ENCODE results near the gene SETBP1.

SETBP1 gene

GRCh38 chr18:44736664-44737380 lies 56.1 kb downstream of the SETBP1 start:
- no peak overlapping the region for H3K9ac ChIP-seq (ENCODE audit: low read length)

GRCh38 chr18:44737623-44738022 lies 56.9 kb downstream of the SETBP1 start:
- H3K27me3 ChIP-seq (ENCODE audit: control insufficient read depth, insufficient read depth, low read length), result no peaks in the 10 kb centered on the region
- no peak overlapping the region for H3K9ac ChIP-seq (ENCODE audit: low read length)
- H3K36me3 ChIP-seq (ENCODE audit: control insufficient read depth, low read depth, low read length), result no peaks in the 10 kb centered on the region
- H3K9me3 ChIP-seq (ENCODE audit: control insufficient read depth, low read depth, low read length), result no peaks in the 10 kb centered on the region
- no peak overlapping the region for H3K4me3 ChIP-seq (ENCODE audit: low read length)
- H3K27ac ChIP-seq (ENCODE audit: low read length), result no peak overlapping the region
- peaks cover 2% of the 10 kb centered on the region for H3K4me1 ChIP-seq (ENCODE audit: control insufficient read depth, low read depth, low read length)

More at GRCh38 chr18:44736664-44737380, 56.1 kb downstream of the SETBP1 start:
- Histone ChIP-seq H3K9me3 (ENCODE audit: control insufficient read depth, low read depth, low read length) (no peaks in the 10 kb centered on the region), H3K27me3 (ENCODE audit: control insufficient read depth, insufficient read depth, low read length) (no peaks in the 10 kb centered on the region), H3K4me1 (ENCODE audit: control insufficient read depth, low read depth, low read length) (no peaks in the 10 kb centered on the region), H3K27ac (ENCODE audit: low read length) (no peak overlapping the region), H3K36me3 (ENCODE audit: control insufficient read depth, low read depth, low read length) (no peaks in the 10 kb centered on the region), H3K4me3 (ENCODE audit: low read length) (no peak overlapping the region)

- no peaks in the 10 kb centered on the region for H3K36me3 ChIP-seq (ENCODE audit: control insufficient read depth, low read depth, low read length)
- H3K27ac ChIP-seq (ENCODE audit: low read length), result no peak overlapping the region
- no peak overlapping the region for H3K4me3 ChIP-seq (ENCODE audit: low read length)
- no peak overlapping the region for H3K9ac ChIP-seq (ENCODE audit: low read length)
- H3K4me1 ChIP-seq (ENCODE audit: control insufficient read depth, low read depth, low read length), result peaks cover 21% of the 10 kb centered on the region
- H3K9me3 ChIP-seq (ENCODE audit: control insufficient read depth, low read depth, low read length), result no peaks in the 10 kb centered on the region
- peaks cover 3% of the 10 kb centered on the region for H3K27me3 ChIP-seq (ENCODE audit: control insufficient read depth, insufficient read depth, low read length)
Observed at GRCh38 chr18:44740000-44740399, 59.3 kb downstream of the SETBP1 start.

GRCh38 chr18:44741085-44741484 lies 60.4 kb downstream of the SETBP1 start:
- no peak overlapping the region for H3K9ac ChIP-seq (ENCODE audit: low read length)
- H3K9me3 ChIP-seq (ENCODE audit: control insufficient read depth, low read depth, low read length), result no peaks in the 10 kb centered on the region
- H3K4me3 ChIP-seq (ENCODE audit: low read length), result no peak overlapping the region
- peaks cover 21% of the 10 kb centered on the region for H3K4me1 ChIP-seq (ENCODE audit: control insufficient read depth, low read depth, low read length)
- no peak overlapping the region for H3K27ac ChIP-seq (ENCODE audit: low read length)
- H3K27me3 ChIP-seq (ENCODE audit: control insufficient read depth, insufficient read depth, low read length), result peaks cover 3% of the 10 kb centered on the region
- H3K36me3 ChIP-seq (ENCODE audit: control insufficient read depth, low read depth, low read length), result no peaks in the 10 kb centered on the region

- no peak overlapping the region for H3K27ac ChIP-seq (ENCODE audit: low read length)
- H3K36me3 ChIP-seq (ENCODE audit: control insufficient read depth, low read depth, low read length), result no peaks in the 10 kb centered on the region
- H3K9ac ChIP-seq (ENCODE audit: low read length), result no peak overlapping the region
- peaks cover 21% of the 10 kb centered on the region for H3K4me1 ChIP-seq (ENCODE audit: control insufficient read depth, low read depth, low read length)
- H3K27me3 ChIP-seq (ENCODE audit: control insufficient read depth, insufficient read depth, low read length), result peaks cover 3% of the 10 kb centered on the region
- no peaks in the 10 kb centered on the region for H3K9me3 ChIP-seq (ENCODE audit: control insufficient read depth, low read depth, low read length)
- H3K4me3 ChIP-seq (ENCODE audit: low read length), result no peak overlapping the region
Observed at GRCh38 chr18:44741511-44741910, 60.8 kb downstream of the SETBP1 start.

GRCh38 chr18:44742126-44742525 lies 61.4 kb downstream of the SETBP1 start:
- H3K36me3 ChIP-seq (ENCODE audit: control insufficient read depth, low read depth, low read length), result no peaks in the 10 kb centered on the region
- H3K9me3 ChIP-seq (ENCODE audit: control insufficient read depth, low read depth, low read length), result no peaks in the 10 kb centered on the region
- no peak overlapping the region for H3K9ac ChIP-seq (ENCODE audit: low read length)
- H3K4me1 ChIP-seq (ENCODE audit: control insufficient read depth, low read depth, low read length), result peaks cover 21% of the 10 kb centered on the region
- H3K27me3 ChIP-seq (ENCODE audit: control insufficient read depth, insufficient read depth, low read length), result peaks cover 3% of the 10 kb centered on the region
- H3K4me3 ChIP-seq (ENCODE audit: low read length), result no peak overlapping the region
- H3K27ac ChIP-seq (ENCODE audit: low read length), result no peak overlapping the region

- no peak overlapping the region for H3K9ac ChIP-seq (ENCODE audit: low read length)
- no peaks in the 10 kb centered on the region for H3K36me3 ChIP-seq (ENCODE audit: control insufficient read depth, low read depth, low read length)
- peaks cover 21% of the 10 kb centered on the region for H3K4me1 ChIP-seq (ENCODE audit: control insufficient read depth, low read depth, low read length)
- no peaks in the 10 kb centered on the region for H3K9me3 ChIP-seq (ENCODE audit: control insufficient read depth, low read depth, low read length)
- H3K27me3 ChIP-seq (ENCODE audit: control insufficient read depth, insufficient read depth, low read length), result peaks cover 3% of the 10 kb centered on the region
- no peak overlapping the region for H3K4me3 ChIP-seq (ENCODE audit: low read length)
- H3K27ac ChIP-seq (ENCODE audit: low read length), result no peak overlapping the region
Observed at GRCh38 chr18:44742718-44743311, 62.1 kb downstream of the SETBP1 start.

- no peak overlapping the region for H3K27ac ChIP-seq (ENCODE audit: low read length)
- H3K36me3 ChIP-seq (ENCODE audit: control insufficient read depth, low read depth, low read length), result no peaks in the 10 kb centered on the region
- peak overlapping the region; percentile 38 for H3K4me3 ChIP-seq (ENCODE audit: low read length)
- H3K4me1 ChIP-seq (ENCODE audit: control insufficient read depth, low read depth, low read length), result peaks cover 21% of the 10 kb centered on the region
- H3K27me3 ChIP-seq (ENCODE audit: control insufficient read depth, insufficient read depth, low read length), result peaks cover 3% of the 10 kb centered on the region
- H3K9me3 ChIP-seq (ENCODE audit: control insufficient read depth, low read depth, low read length), result no peaks in the 10 kb centered on the region
- no peak overlapping the region for H3K9ac ChIP-seq (ENCODE audit: low read length)
Observed at GRCh38 chr18:44743631-44744030, 62.9 kb downstream of the SETBP1 start.

- Histone ChIP-seq H3K9ac (ENCODE audit: low read length) (no peak overlapping the region), H3K27ac (ENCODE audit: low read length) (no peak overlapping the region), H3K27me3 (ENCODE audit: control insufficient read depth, insufficient read depth, low read length) (peaks cover 3% of the 10 kb centered on the region), H3K9me3 (ENCODE audit: control insufficient read depth, low read depth, low read length) (no peaks in the 10 kb centered on the region), H3K4me1 (ENCODE audit: control insufficient read depth, low read depth, low read length) (peaks cover 21% of the 10 kb centered on the region), H3K4me3 (ENCODE audit: low read length) (peak overlapping the region; percentile 38), H3K36me3 (ENCODE audit: control insufficient read depth, low read depth, low read length) (no peaks in the 10 kb centered on the region)
Observed at GRCh38 chr18:44744161-44745121, 63.8 kb downstream of the SETBP1 start.

- no peak overlapping the region for H3K27ac ChIP-seq (ENCODE audit: low read length)
- no peak overlapping the region for H3K4me3 ChIP-seq (ENCODE audit: low read length)
- no peaks in the 10 kb centered on the region for H3K9me3 ChIP-seq (ENCODE audit: control insufficient read depth, low read depth, low read length)
- H3K9ac ChIP-seq (ENCODE audit: low read length), result no peak overlapping the region
- H3K4me1 ChIP-seq (ENCODE audit: control insufficient read depth, low read depth, low read length), result peaks cover 21% of the 10 kb centered on the region
- no peaks in the 10 kb centered on the region for H3K36me3 ChIP-seq (ENCODE audit: control insufficient read depth, low read depth, low read length)
- peaks cover 3% of the 10 kb centered on the region for H3K27me3 ChIP-seq (ENCODE audit: control insufficient read depth, insufficient read depth, low read length)
Observed at GRCh38 chr18:44747157-44747556, 66.5 kb downstream of the SETBP1 start.

- H3K9ac ChIP-seq (ENCODE audit: low read length), result no peak overlapping the region
- H3K4me1 ChIP-seq (ENCODE audit: control insufficient read depth, low read depth, low read length), result peaks cover 9% of the 10 kb centered on the region
- no peak overlapping the region for H3K4me3 ChIP-seq (ENCODE audit: low read length)
- H3K9me3 ChIP-seq (ENCODE audit: control insufficient read depth, low read depth, low read length), result no peaks in the 10 kb centered on the region
- H3K27me3 ChIP-seq (ENCODE audit: control insufficient read depth, insufficient read depth, low read length), result peaks cover 3% of the 10 kb centered on the region
- no peaks in the 10 kb centered on the region for H3K36me3 ChIP-seq (ENCODE audit: control insufficient read depth, low read depth, low read length)
- no peak overlapping the region for H3K27ac ChIP-seq (ENCODE audit: low read length)
Observed at GRCh38 chr18:44748582-44748981, 67.9 kb downstream of the SETBP1 start.

Measured in iPS-18a (cell line).